H1 (cell line): ENCODE measurements around the gene PLEKHM1. TPM values are rescaled to one million over a fixed set of nuclear protein-coding genes. Genes with fewer than 3 reads are reported as not detected.

ENCODE experiments used
- CTCF ChIA-PET: fragments of 300-600 bp; sonication (Branson Sonifier 250); formaldehyde crosslinking; loops from one replicate; lab custom pipeline; 2021; ENCODE audit not compliant: partially characterized antibody; lab: Charles Lee
- POLR2A ChIA-PET: fragments of 300-600 bp; sonication (Branson Sonifier 250); formaldehyde crosslinking; loops from one replicate; lab custom pipeline; 2021; ENCODE audit warnings: inconsistent platforms; ENCODE audit not compliant: partially characterized antibody; lab: Charles Lee
- DNase-seq, 2 experiments: peaks; one replicate each; pipeline versions ENCODE4 v3.0.0 to v3.0.0-alpha.2; 2010 to 2022; ENCODE audit warnings: low spot score in 2 of 2, low read depth in 1 of 2, mixed read lengths in 1 of 2
- FAIRE-seq: peaks from 2 replicates; lab custom pipeline; 2011; peaks lifted over from hg19 to GRCh38; lab: Jason Lieb, UNC
- H2AFZ ChIP-seq: 2 replicates; pipeline ENCODE4 v1.8.1; 2012; ENCODE audit warnings: low read length, inconsistent platforms
- H2AK5ac ChIP-seq: 2 replicates; pipeline ENCODE4 v1.6.1; 2013; ENCODE audit warnings: low read depth, low read length
- H2BK120ac ChIP-seq: replicated peaks from 2 replicates; pipeline ENCODE3; 2013; ENCODE audit warnings: low read depth, low read length, inconsistent platforms
- H2BK12ac ChIP-seq: 2 replicates; pipeline ENCODE4 v1.6.1; 2013; ENCODE audit warnings: low read depth, low read length
- H2BK15ac ChIP-seq: 2 replicates; pipeline ENCODE4 v1.6.1; 2013; ENCODE audit warnings: low read length
- H2BK20ac ChIP-seq: 2 replicates; pipeline ENCODE4 v1.6.1; 2013; ENCODE audit warnings: low read length
- H2BK5ac ChIP-seq: 2 replicates; pipeline ENCODE4 v1.6.1; 2013; ENCODE audit warnings: low read depth, low read length
- H3K14ac ChIP-seq: 2 replicates; pipeline ENCODE4 v1.6.1; 2013; ENCODE audit warnings: inconsistent platforms; ENCODE audit not compliant: insufficient read length
- H3K18ac ChIP-seq: 2 replicates; pipeline ENCODE4 v1.6.1; 2013; ENCODE audit warnings: low read length; ENCODE audit errors: extremely low read depth
- H3K23ac ChIP-seq: 2 replicates; pipeline ENCODE4 v1.6.1; 2013; ENCODE audit warnings: inconsistent platforms; ENCODE audit not compliant: insufficient read length
- H3K23me2 ChIP-seq: 2 replicates; pipeline ENCODE4 v1.6.1; 2013; ENCODE audit warnings: low read depth, low read length
- H3K27ac ChIP-seq: 2 replicates; pipeline ENCODE4 v1.6.1; 2011; ENCODE audit warnings: low read depth, low read length, inconsistent platforms
- H3K27me3 ChIP-seq, 4 experiments: replicated peaks in 1 of 4; 1 replicate in 1 of 4; 2 replicates in 3 of 4; pipeline versions ENCODE4 v1.6.1 to v1.8.1; 2011 to 2013; ENCODE audit warnings: low read length in 3 of 4, mild to moderate bottlenecking in 3 of 4, inconsistent platforms in 2 of 4, mixed read lengths in 2 of 4, moderate library complexity in 1 of 4; ENCODE audit not compliant: control insufficient read depth in 3 of 4, insufficient read depth in 3 of 4; ENCODE audit errors: extremely low read depth in 1 of 4
- H3K36me3 ChIP-seq, 4 experiments: 2 replicates each; pipeline versions ENCODE4 v1.6.1 to v1.8.1; 2011 to 2013; ENCODE audit warnings: mild to moderate bottlenecking in 4 of 4, low read length in 3 of 4, moderate library complexity in 2 of 4, control low read depth in 1 of 4, inconsistent platforms in 1 of 4; ENCODE audit not compliant: insufficient read depth in 4 of 4, control insufficient read depth in 2 of 4
- H3K4ac ChIP-seq: replicated peaks from 2 replicates; pipeline ENCODE3; 2013; ENCODE audit warnings: low read length, low read depth, mixed read lengths, inconsistent platforms; ENCODE audit not compliant: insufficient read length
- H3K4me1 ChIP-seq, 4 experiments: replicated peaks in 1 of 4; 1 replicate in 1 of 4; 2 replicates in 3 of 4; pipeline versions ENCODE4 v1.6.1 to v1.8.1; 2011 to 2013; ENCODE audit warnings: low read length in 3 of 4, inconsistent platforms in 2 of 4, mixed read lengths in 1 of 4; ENCODE audit not compliant: insufficient read depth in 4 of 4, control insufficient read depth in 3 of 4
- H3K4me2 ChIP-seq, 2 experiments: 2 replicates each; pipeline versions ENCODE4 v1.6.1 to v1.8.1; 2011 to 2013; ENCODE audit warnings: low read depth in 2 of 2, low read length in 2 of 2, control low read depth in 1 of 2, inconsistent platforms in 1 of 2, mild to moderate bottlenecking in 1 of 2; ENCODE audit not compliant: insufficient read depth in 1 of 2
- H3K4me3 ChIP-seq, 4 experiments: fragments of 200-600, 300-600 bp in 1 of 4; sonication (generic), shearing (Covaris generic), sonication (Bioruptor Twin) in 1 of 4; 2 replicates each; pipeline versions ENCODE4 v1.5.1 to v1.8.1; 2011 to 2016; ENCODE audit warnings: low read length in 4 of 4, low read depth in 3 of 4, control low read depth in 2 of 4, inconsistent platforms in 2 of 4, mild to moderate bottlenecking in 2 of 4, mixed read lengths in 1 of 4, moderate library complexity in 1 of 4; ENCODE audit not compliant: insufficient read depth in 2 of 4; ENCODE audit errors: extremely low read depth in 1 of 4
- H3K56ac ChIP-seq: replicated peaks from 2 replicates; pipeline ENCODE3; 2013; ENCODE audit warnings: low read depth, mild to moderate bottlenecking, mixed read lengths, low read length, inconsistent platforms; ENCODE audit not compliant: insufficient read length
- H3K79me1 ChIP-seq: 2 replicates; pipeline ENCODE4 v1.6.1; 2013; ENCODE audit warnings: low read depth, low read length, control low read depth
- H3K79me2 ChIP-seq, 2 experiments: 2 replicates each; pipeline versions ENCODE4 v1.6.1 to v1.8.1; 2012 to 2013; ENCODE audit warnings: low read length in 2 of 2, mild to moderate bottlenecking in 2 of 2, inconsistent platforms in 1 of 2; ENCODE audit not compliant: insufficient read depth in 2 of 2, control insufficient read depth in 1 of 2
- H3K9ac ChIP-seq, 4 experiments: replicated peaks in 1 of 4; 1 replicate in 1 of 4; 2 replicates in 3 of 4; pipeline versions ENCODE4 v1.6.1 to v1.8.1; 2011 to 2013; ENCODE audit warnings: low read depth in 3 of 4, low read length in 3 of 4, control low read depth in 2 of 4, mild to moderate bottlenecking in 2 of 4, moderate library complexity in 2 of 4, inconsistent platforms in 1 of 4; ENCODE audit errors: extremely low read depth in 1 of 4
- H3K9me3 ChIP-seq, 2 experiments: 2 replicates each; pipeline versions ENCODE4 v1.6.1 to v1.8.1; 2012 to 2013; ENCODE audit warnings: mild to moderate bottlenecking in 2 of 2, moderate library complexity in 2 of 2, control low read depth in 1 of 2, inconsistent platforms in 1 of 2, low read depth in 1 of 2, low read length in 1 of 2, mixed read lengths in 1 of 2; ENCODE audit not compliant: insufficient read depth in 2 of 2
- H4K20me1 ChIP-seq, 2 experiments: replicated peaks in 1 of 2; 2 replicates each; pipeline versions ENCODE3 to v1.8.1; 2011 to 2013; ENCODE audit warnings: inconsistent platforms in 2 of 2, low read length in 2 of 2, mild to moderate bottlenecking in 1 of 2; ENCODE audit not compliant: insufficient read depth in 2 of 2, control insufficient read depth in 1 of 2
- H4K5ac ChIP-seq: 2 replicates; pipeline ENCODE4 v1.6.1; 2013; ENCODE audit warnings: low read length, low read depth, mixed read lengths, inconsistent platforms; ENCODE audit not compliant: insufficient read length
- H4K8ac ChIP-seq: 2 replicates; pipeline ENCODE4 v1.8.0; 2013; ENCODE audit warnings: mild to moderate bottlenecking, moderate library complexity, low read length, inconsistent platforms; ENCODE audit not compliant: insufficient read depth; ENCODE audit errors: extremely low read depth
- H4K91ac ChIP-seq: replicated peaks from 2 replicates; pipeline ENCODE3; 2013; ENCODE audit warnings: low read length, mixed read lengths, inconsistent platforms; ENCODE audit not compliant: insufficient read length
- ATF3 ChIP-seq: IDR thresholded peaks from 2 replicates; pipeline ENCODE4 v1.6.1; 2011; ENCODE audit warnings: low read depth, mild to moderate bottlenecking, low read length; ENCODE audit not compliant: insufficient read depth
- EP300 ChIP-seq, 2 experiments: IDR thresholded peaks; 1 replicate in 1 of 2; 2 replicates in 1 of 2; pipeline ENCODE4 v1.6.1; 2011 to 2012; ENCODE audit warnings: low read depth in 2 of 2, low read length in 2 of 2, mild to moderate bottlenecking in 2 of 2, borderline replicate concordance in 1 of 2, inconsistent platforms in 1 of 2, moderate library complexity in 1 of 2
- KDM1A ChIP-seq: fragments of 200-600, 300-600 bp; sonication (generic); IDR thresholded peaks from 2 replicates; pipeline ENCODE4 v1.7.1; 2016; ENCODE audit warnings: mild to moderate bottlenecking, low read length, borderline replicate concordance
- NRF1 ChIP-seq: IDR thresholded peaks from 2 replicates; pipeline ENCODE4 v1.6.1; 2011; ENCODE audit warnings: mild to moderate bottlenecking, low read depth, low read length, improper control_type of control experiment
- POLR2A ChIP-seq, 2 experiments: IDR thresholded peaks; 1 replicate in 1 of 2; 2 replicates in 1 of 2; pipeline ENCODE4 v1.6.1; 2011; ENCODE audit warnings: low read depth in 2 of 2, low read length in 2 of 2, mild to moderate bottlenecking in 2 of 2; ENCODE audit errors: control extremely low read depth in 1 of 2
- SIN3A ChIP-seq, 2 experiments: IDR thresholded peaks in 1 of 2; conservative IDR thresholded peaks in 1 of 2; 2 replicates each; pipeline ENCODE4 v1.6.1; 2011 to 2012; ENCODE audit warnings: low read length in 2 of 2, improper control_type of control experiment in 1 of 2, low read depth in 1 of 2, mild to moderate bottlenecking in 1 of 2
- SIX5 ChIP-seq: IDR thresholded peaks from 2 replicates; pipeline ENCODE4 v1.6.1; 2011; ENCODE audit warnings: mild to moderate bottlenecking, low read depth, low read length
- WGBS, 2 experiments: shearing (Covaris generic) in 1 of 2; methylation state at CpG; one replicate each; pipeline versions ENCODE4 v1.1.6 to v1.1.7; 2013 to 2015; ENCODE audit warnings: low lambda C conversion rate in 2 of 2, mixed read lengths in 2 of 2, inconsistent platforms in 1 of 2, low coverage in 1 of 2, missing lambda C conversion rate in 1 of 2; ENCODE audit not compliant: insufficient replicate concordance in 2 of 2, insufficient coverage in 1 of 2, insufficient read length in 1 of 2; ENCODE audit errors: extremely low coverage in 1 of 2, missing lambda C conversion rate in 1 of 2; 5-methylcytosine and 5-hydroxymethylcytosine counted together
- polyA plus RNA-seq, 7 experiments: library from polyadenylated mRNA; depleted of rRNA in 3 of 7; stranded (reverse) in 5 of 7; unstranded in 2 of 7; fragments of >200 nt in 5 of 7; fragments of 200-250 nt in 2 of 7; gene quantifications; 1 replicate in 5 of 7; 2 replicates in 1 of 7; 4 replicates in 1 of 7; pipeline versions ENCODE4 v1.2.1 to v1.2.3, GENCODE V29; 2011 to 2013; ENCODE audit warnings: missing spikeins in 2 of 7, mixed read lengths in 2 of 7
- total RNA-seq: library from RNA; stranded (reverse); fragmentation: NEBNext Ultra II Directional; extraction: Animal tissue kit (Norgen Biotek cat#: 25700); gene quantifications from 2 replicates; pipeline ENCODE4 v1.2.1, GENCODE V29; 2021

PLEKHM1 gene
- total and polyA plus RNA-seq, 2 of the 8 experiments (the other 6 are each of a cell fraction or from before 2014, with no cell fraction given), result 7.6 to 17.9 TPM

DNA sequence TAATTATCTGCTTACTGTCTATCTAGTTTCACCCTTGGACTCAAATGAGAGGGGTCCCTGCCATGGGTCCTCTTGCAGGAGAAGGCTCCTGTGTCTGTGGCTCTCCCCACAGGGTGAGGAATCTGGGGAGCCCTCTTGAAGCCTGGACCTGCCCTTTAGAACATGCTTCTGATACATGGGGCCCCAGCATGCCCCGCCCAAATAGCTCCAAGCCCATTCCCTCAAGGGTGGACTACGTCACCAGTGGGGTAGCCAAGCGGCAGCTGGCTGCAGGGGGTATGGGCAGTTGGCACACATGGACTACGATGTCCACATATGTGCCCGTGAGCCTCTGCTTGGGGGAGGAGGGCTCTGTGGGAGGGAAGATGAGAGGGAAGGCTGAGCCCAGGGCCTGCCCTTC is 97.1 kb downstream of the PLEKHM1 start:
- Histone ChIP-seq H3K4me2 (no peak overlapping the region), H2BK5ac (no peak overlapping the region), H3K79me2 (no peaks in the 10 kb centered on the region), H2BK20ac (no peak overlapping the region), H3K36me3 (peaks cover 0 to 7% (median 0%) of the 10 kb centered on the region in 4 experiments; a peak in 1 of 8 replicates), H3K27me3 (peaks cover 0 to 4% (median 0%) of the 10 kb centered on the region in 4 experiments; a peak in 2 of 7 replicates), H3K18ac (no peak overlapping the region), H3K9ac (no peak overlapping the region), H4K20me1 (no peaks in the 10 kb centered on the region), H2AK5ac (no peak overlapping the region), H3K56ac (no peak overlapping the region), H2BK120ac (no peak overlapping the region), H3K23ac (no peak overlapping the region), H4K8ac (no peak overlapping the region; the same call in 1 of the 2 replicates), H4K91ac (no peak overlapping the region), H3K4ac (no peak overlapping the region), H4K5ac (no peak overlapping the region), H3K23me2 (no peaks in the 10 kb centered on the region; the same call in 1 of the 2 replicates), H3K4me1 (peaks cover 0 to 10% (median 6%) of the 10 kb centered on the region in 4 experiments; a peak in 5 of 7 replicates), H2AFZ (no peak overlapping the region), H3K9me3 (peaks cover 0 to 4% of the 10 kb centered on the region in 2 experiments; a peak in 1 of 4 replicates), H2BK12ac (no peak overlapping the region), H2BK15ac (no peak overlapping the region), H3K4me3 (no peak overlapping the region), H3K14ac (no peak overlapping the region), H3K27ac (no peak overlapping the region), H3K79me1 (no peaks in the 10 kb centered on the region)
- FAIRE-seq (no peak), DNase-seq (no peak)
- 85% methylated on average over 5 of the region's 5 CpGs; no CpG with 5 or more reads in 1 of the 2 experiments for WGBS, 2 experiments
- POLR2A ChIA-PET, result interaction anchor here (0.6 to 1.6 kb wide), 5 partner anchors 20 to 137 kb away, joined by 3 to 6 read pairs (median 3); no protein-coding TSS in a partner anchor
- CTCF ChIA-PET, result interaction anchor here (0.8 to 21.9 kb wide), 17 partner anchors 9 to 258 kb away, joined by 3 to 579 read pairs (median 8); partner anchors contain the start of genes ACBD4, ARHGAP27, MAP3K14 and SPATA32
- TF ChIP-seq SIN3A (conservative IDR thresholded peaks at IDR 0.05 in 1 of 2, IDR thresholded peaks at IDR 0.05 in 1 of 2; ENCODE audit: low read depth in 1 of 2, low read length in 2 of 2) (no peak), ATF3 (no peak), EP300 (IDR thresholded peaks at IDR 0.05; ENCODE audit: borderline replicate concordance in 1 of 2, low read depth in 2 of 2, low read length in 2 of 2) (no peak), POLR2A (IDR thresholded peaks at IDR 0.05; ENCODE audit: control extremely low read depth in 1 of 2, low read depth in 2 of 2, low read length in 2 of 2) (no peak), SIX5 (no peak), KDM1A (no peak), NRF1 (no peak)
